Naive thymus-derived CD4-positive, alpha-beta T cell (primary cell): ENCODE data around the gene C6orf132. TPM values are rescaled to one million over a fixed set of nuclear protein-coding genes. Genes with fewer than 3 reads are reported as not detected.

Experiments used
- ATAC-seq: fragments of 150-1000 bp; cut with Tn5 transposase; 2 replicates; pipeline ENCODE4 v1.10.0; 2021; ENCODE audit warnings: mild to moderate bottlenecking, moderate library complexity
- CTCF ChIA-PET: fragments of 350-600 bp; sonication (Branson Sonifier 250); formaldehyde crosslinking; loops from one replicate; lab custom pipeline; 2021; ENCODE audit warnings: antibody characterized with exemption; lab: Charles Lee
- POLR2A ChIA-PET: fragments of 350-600 bp; sonication (Branson Sonifier 250); formaldehyde crosslinking; loops from one replicate; lab custom pipeline; 2021; ENCODE audit warnings: antibody characterized with exemption, inconsistent platforms; lab: Charles Lee
- DNase-seq, 9 donors: peaks; one replicate each; pipeline versions ENCODE4 v3.0.0 to v3.0.0-alpha.2; 2020 to 2022; ENCODE audit warnings: mixed read lengths in 1 of 9
- H3K27ac ChIP-seq: one replicate; pipeline ENCODE4 v1.7.0; 2013; ENCODE audit warnings: mild to moderate bottlenecking, low read depth, low read length, moderate library complexity
- H3K27me3 ChIP-seq, 2 donors: one replicate each; pipeline ENCODE4 v1.7.0; 2013; ENCODE audit warnings: low read length in 2 of 2, mild to moderate bottlenecking in 2 of 2, moderate library complexity in 2 of 2; ENCODE audit not compliant: control insufficient read depth in 2 of 2, insufficient read depth in 2 of 2
- H3K36me3 ChIP-seq, 3 experiments: 1 replicate in 2 of 3; 2 replicates in 1 of 3; pipeline ENCODE4 v1.7.0; 2013; ENCODE audit warnings: low read length in 3 of 3, mild to moderate bottlenecking in 3 of 3, moderate library complexity in 1 of 3; ENCODE audit not compliant: insufficient read depth in 3 of 3, control insufficient read depth in 2 of 3
- H3K4me1 ChIP-seq, 2 donors: one replicate each; pipeline ENCODE4 v1.7.0; 2013; ENCODE audit warnings: low read length in 2 of 2, mild to moderate bottlenecking in 2 of 2, moderate library complexity in 1 of 2; ENCODE audit not compliant: control insufficient read depth in 2 of 2, insufficient read depth in 2 of 2
- H3K4me3 ChIP-seq: 2 replicates; pipeline ENCODE4 v1.7.0; 2013; ENCODE audit warnings: mild to moderate bottlenecking, low read length
- H3K9me3 ChIP-seq, 3 experiments: 1 replicate in 2 of 3; 2 replicates in 1 of 3; pipeline ENCODE4 v1.7.0; 2013; ENCODE audit warnings: low read length in 3 of 3; ENCODE audit not compliant: control insufficient read depth in 2 of 3
- H3K27ac Mint-ChIP-seq, 9 donors: one replicate each; pipeline ENCODE4 v1.8.0; 2020 to 2022; ENCODE audit warnings: mixed read lengths in 9 of 9, mild to moderate bottlenecking in 8 of 9, moderate library complexity in 5 of 9, inconsistent platforms in 2 of 9
- H3K27me3 Mint-ChIP-seq, 5 donors: one replicate each; pipeline ENCODE4 v1.8.0; 2021 to 2022; ENCODE audit warnings: mixed read lengths in 5 of 5, mild to moderate bottlenecking in 1 of 5
- H3K36me3 Mint-ChIP-seq, 5 donors: one replicate each; pipeline ENCODE4 v1.8.0; 2020 to 2022; ENCODE audit warnings: mixed read lengths in 5 of 5, mild to moderate bottlenecking in 3 of 5, inconsistent platforms in 1 of 5
- H3K4me1 Mint-ChIP-seq, 7 donors: one replicate each; pipeline ENCODE4 v1.8.0; 2020 to 2022; ENCODE audit warnings: mixed read lengths in 7 of 7, mild to moderate bottlenecking in 3 of 7, inconsistent platforms in 1 of 7
- H3K4me3 Mint-ChIP-seq, 10 donors: one replicate each; pipeline ENCODE4 v1.8.0; 2020 to 2022; ENCODE audit warnings: mild to moderate bottlenecking in 10 of 10, mixed read lengths in 10 of 10, moderate library complexity in 6 of 10, inconsistent platforms in 2 of 10
- H3K9me3 Mint-ChIP-seq, 11 donors: one replicate each; pipeline ENCODE4 v1.8.0; 2020 to 2022; ENCODE audit warnings: mixed read lengths in 11 of 11, mild to moderate bottlenecking in 4 of 11, inconsistent platforms in 1 of 11, moderate library complexity in 1 of 11
- intact Hi-C, 2 donors: fragments of 100-400 bp; cut with micrococcal nuclease; formaldehyde crosslinking; loops; one replicate each; pipeline ENCODE4 v1.15.1; 2023
- polyA plus RNA-seq, 2 donors: library from polyadenylated mRNA; unstranded; fragments of 300-500 nt; fragmentation: Illumina TruSeq; gene quantifications; one replicate each; pipeline ENCODE4 v1.2.3, GENCODE V29; 2021
- total RNA-seq, 6 experiments: library from RNA in 5 of 6; stranded (reverse) in 5 of 6; gene quantifications; 1 replicate in 5 of 6; 2 replicates in 1 of 6; pipeline ENCODE4 v1.2.3 and lab custom pipeline; 2021 to 2026

C6orf132 gene
- total and polyA plus RNA-seq, 7 experiments from 2014 or later, result 0.07 TPM; not detected in 6

- ChIA-PET POLR2A (no interaction called here), CTCF (interaction anchor here (0.7 kb wide), 1 partner anchor 366 kb away, joined by 3 read pairs; no protein-coding TSS in a partner anchor)
- peak overlapping the region in 1 of 9 donors; percentile 78 for H3K27ac Mint-ChIP-seq
Measured at GRCh38 chr6:42100029-42100901, 42.2 kb downstream of the C6orf132 start.

DNA sequence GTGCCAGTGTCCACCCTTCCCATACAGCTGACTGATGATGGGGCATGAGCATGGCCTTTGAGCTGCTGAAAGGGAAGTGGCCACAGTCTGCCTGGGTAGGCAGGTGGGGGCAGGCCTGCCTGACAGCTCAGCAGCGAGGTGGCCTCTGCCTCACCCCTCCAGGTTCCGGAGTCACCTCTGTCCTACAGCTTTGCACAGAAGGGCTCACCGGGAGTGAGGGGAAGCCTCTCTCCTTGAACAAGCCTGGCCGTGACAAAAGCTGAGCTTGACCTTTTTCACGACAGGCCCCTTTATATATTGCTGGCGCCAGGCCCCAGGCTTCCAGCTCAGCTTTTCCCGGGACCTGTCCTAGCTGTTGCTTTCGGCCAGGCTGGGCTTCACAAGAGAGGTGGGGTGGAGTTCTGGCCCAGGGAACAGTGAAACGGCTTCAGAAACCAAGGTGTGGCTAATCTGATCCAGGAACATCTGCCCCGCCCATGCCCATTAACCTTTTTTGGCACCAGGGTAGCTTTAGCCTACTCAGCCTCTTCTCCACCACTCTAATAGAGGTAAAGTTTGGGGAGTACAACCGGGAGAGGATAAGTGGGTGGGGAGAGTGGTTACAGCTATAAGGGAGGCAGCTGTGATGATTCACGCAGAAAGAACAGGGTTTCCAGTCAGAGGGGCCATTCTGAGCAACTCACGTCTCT, 42.9 kb downstream of the C6orf132 start:
- Histone ChIP-seq H3K27ac (no peak overlapping the region), H3K27me3 (no peaks in the 10 kb centered on the region), H3K36me3 (no peaks in the 10 kb centered on the region), H3K4me3 (no peak overlapping the region), H3K9me3 (no peaks in the 10 kb centered on the region), H3K4me1 (peaks cover 0 to 4% of the 10 kb centered on the region in 2 donors)
- peak in 1 of 9 donors; percentile 30 for DNase-seq
- ATAC-seq, result no peak
- Mint-ChIP-seq H3K4me1 (peaks cover 2 to 35% (median 9%) of the 10 kb centered on the region in 7 donors), H3K27ac (peak overlapping the region in 1 of 9 donors; percentile 78), H3K36me3 (no peaks in the 10 kb centered on the region), H3K4me3 (peak overlapping the region in 1 of 10 donors; percentile 39), H3K27me3 (no peaks in the 10 kb centered on the region), H3K9me3 (peaks cover 0 to 2% (median 0%) of the 10 kb centered on the region in 11 donors)
- POLR2A ChIA-PET, result no interaction called here
- CTCF ChIA-PET, result interaction anchor here (0.6 to 0.9 kb wide), 2 partner anchors 8 to 699 kb away, joined by 4 to 5 read pairs; no protein-coding TSS in a partner anchor
- intact Hi-C loops, result loop anchor here in 1 of 2 donors (10.0 kb wide), 1 partner anchor 445 kb away; no protein-coding TSS in a partner anchor

More at GRCh38 chr6:42100029-42100901, 42.2 kb downstream of the C6orf132 start:
- H3K36me3 Mint-ChIP-seq, result no peaks in the 10 kb centered on the region
- DNase-seq (peak in 1 of 9 donors; percentile 33), ATAC-seq (no peak)
- no peak overlapping the region for H3K27ac ChIP-seq
- no peaks in the 10 kb centered on the region for H3K9me3 ChIP-seq
- no peaks in the 10 kb centered on the region for H3K27me3 ChIP-seq
- peaks cover 0 to 2% (median 0%) of the 10 kb centered on the region in 11 donors for H3K9me3 Mint-ChIP-seq
- peak overlapping the region in 1 of 10 donors; percentile 39 for H3K4me3 Mint-ChIP-seq
- H3K4me3 ChIP-seq, result no peak overlapping the region
- peaks cover 2 to 35% (median 9%) of the 10 kb centered on the region in 7 donors for H3K4me1 Mint-ChIP-seq
- intact Hi-C loops, result loop anchor here in 1 of 2 donors (10.0 kb wide), 1 partner anchor 445 kb away; no protein-coding TSS in a partner anchor
- H3K4me1 ChIP-seq, result peaks cover 0 to 4% of the 10 kb centered on the region in 2 donors
- no peaks in the 10 kb centered on the region for H3K36me3 ChIP-seq
- no peaks in the 10 kb centered on the region for H3K27me3 Mint-ChIP-seq

- no peaks in the 10 kb centered on the region for H3K27me3 Mint-ChIP-seq
- H3K4me1 ChIP-seq, result no peaks in the 10 kb centered on the region
- no peak overlapping the region for H3K4me3 Mint-ChIP-seq
- H3K27ac ChIP-seq, result no peak overlapping the region
- peaks cover 0 to 18% (median 0%) of the 10 kb centered on the region in 7 donors for H3K4me1 Mint-ChIP-seq
- H3K36me3 Mint-ChIP-seq, result peaks cover 0 to 4% (median 0%) of the 10 kb centered on the region in 5 donors
- H3K4me3 ChIP-seq, result no peak overlapping the region
- CTCF ChIA-PET, result interaction anchor here (0.7 kb wide), 1 partner anchor 439 kb away, joined by 3 read pairs; no protein-coding TSS in a partner anchor
- POLR2A ChIA-PET, result no interaction called here
- DNase-seq (no peak), ATAC-seq (no peak)
- no peaks in the 10 kb centered on the region for H3K9me3 ChIP-seq
- no peaks in the 10 kb centered on the region for H3K27me3 ChIP-seq
- H3K36me3 ChIP-seq, result no peaks in the 10 kb centered on the region
- no peak overlapping the region for H3K27ac Mint-ChIP-seq
- no peaks in the 10 kb centered on the region for H3K9me3 Mint-ChIP-seq
- intact Hi-C loops, result no loop called here
Measured at GRCh38 chr6:42095776-42096541, 46.5 kb downstream of the C6orf132 start.

DNA sequence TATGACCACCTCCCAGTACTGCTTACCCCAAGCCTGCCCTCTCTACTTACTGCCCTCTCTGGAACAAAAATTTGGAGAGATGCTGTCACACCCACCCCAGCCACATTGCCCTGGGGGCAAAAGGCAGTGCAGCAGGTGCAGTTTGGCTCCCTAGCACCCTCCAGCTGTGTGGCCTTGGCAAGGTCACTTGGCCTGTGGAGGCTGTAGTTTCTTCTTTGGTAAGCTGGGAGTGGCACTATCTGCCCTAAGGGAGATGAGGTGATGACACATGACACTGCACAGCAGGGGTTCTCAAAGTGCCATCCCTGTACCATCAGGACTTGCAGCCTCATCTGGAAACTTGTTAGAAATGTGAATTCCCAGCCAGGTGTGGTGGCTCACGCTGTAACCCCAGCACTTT, 47.3 kb downstream of the C6orf132 start:
- no peaks in the 10 kb centered on the region for H3K9me3 Mint-ChIP-seq
- ATAC-seq (no peak), DNase-seq (no peak)
- Histone ChIP-seq H3K4me3 (no peak overlapping the region), H3K9me3 (no peaks in the 10 kb centered on the region), H3K4me1 (no peaks in the 10 kb centered on the region), H3K27ac (no peak overlapping the region), H3K36me3 (no peaks in the 10 kb centered on the region), H3K27me3 (no peaks in the 10 kb centered on the region)
- intact Hi-C loops, result no loop called here
- no peak overlapping the region for H3K27ac Mint-ChIP-seq
- ChIA-PET POLR2A (no interaction called here), CTCF (interaction anchor here (0.7 to 0.9 kb wide), 2 partner anchors 67 to 192 kb away, joined by 3 read pairs; no protein-coding TSS in a partner anchor)
- H3K4me3 Mint-ChIP-seq, result no peak overlapping the region
- H3K36me3 Mint-ChIP-seq, result peaks cover 0 to 4% (median 0%) of the 10 kb centered on the region in 5 donors
- H3K27me3 Mint-ChIP-seq, result no peaks in the 10 kb centered on the region
- H3K4me1 Mint-ChIP-seq, result peaks cover 0 to 12% (median 0%) of the 10 kb centered on the region in 7 donors

GRCh38 chr6:42093582-42094329, 48.7 kb downstream of the C6orf132 start:
- POLR2A ChIA-PET, result no interaction called here
- no peak overlapping the region for H3K4me3 Mint-ChIP-seq
- no peaks in the 10 kb centered on the region for H3K27me3 Mint-ChIP-seq
- ATAC-seq (no peak), DNase-seq (no peak)
- no peaks in the 10 kb centered on the region for H3K4me1 ChIP-seq
- H3K4me3 ChIP-seq, result no peak overlapping the region
- no peak overlapping the region for H3K27ac ChIP-seq
- intact Hi-C loops, result no loop called here
- peaks cover 0 to 4% (median 0%) of the 10 kb centered on the region in 5 donors for H3K36me3 Mint-ChIP-seq
- peaks cover 0 to 7% (median 0%) of the 10 kb centered on the region in 7 donors for H3K4me1 Mint-ChIP-seq
- CTCF ChIA-PET, result interaction anchor here (0.9 kb wide), 1 partner anchor 191 kb away, joined by 3 read pairs; no protein-coding TSS in a partner anchor
- peak overlapping the region in 1 of 9 donors; percentile 13 for H3K27ac Mint-ChIP-seq
- H3K27me3 ChIP-seq, result no peaks in the 10 kb centered on the region
- no peaks in the 10 kb centered on the region for H3K9me3 ChIP-seq
- no peaks in the 10 kb centered on the region for H3K36me3 ChIP-seq
- H3K9me3 Mint-ChIP-seq, result no peaks in the 10 kb centered on the region
